H9 (cell line): ENCODE data around the gene MAML1. TPM values are rescaled to one million over a fixed set of nuclear protein-coding genes. Genes with fewer than 3 reads are reported as not detected.

Experiments used
- DNase-seq: peaks from one replicate; pipeline ENCODE4 v3.0.0-alpha.2; 2017
- H2AFZ ChIP-seq: one replicate; pipeline ENCODE4 v1.6.1; 2013; ENCODE audit warnings: mild to moderate bottlenecking, low read length, control low read depth, moderate library complexity
- H2AK5ac ChIP-seq: 2 replicates; pipeline ENCODE4 v1.6.1; 2013; ENCODE audit warnings: low read length, control low read depth, mixed read lengths; ENCODE audit not compliant: insufficient read length
- H2BK120ac ChIP-seq: one replicate; pipeline ENCODE4 v1.6.1; 2013; ENCODE audit warnings: low read depth, mild to moderate bottlenecking, low read length, control low read depth, inconsistent platforms; ENCODE audit not compliant: poor library complexity, severe bottlenecking
- H2BK12ac ChIP-seq: 2 replicates; pipeline ENCODE4 v1.6.1; 2013; ENCODE audit warnings: low read length, control low read depth, mixed read lengths, low read depth; ENCODE audit not compliant: insufficient read length
- H2BK15ac ChIP-seq: 2 replicates; pipeline ENCODE4 v1.6.1; 2013; ENCODE audit warnings: low read depth, low read length, control low read depth
- H2BK20ac ChIP-seq: one replicate; pipeline ENCODE4 v1.6.1; 2013; ENCODE audit warnings: low read depth, mild to moderate bottlenecking, low read length, control low read depth, inconsistent platforms; ENCODE audit not compliant: poor library complexity, severe bottlenecking
- H2BK5ac ChIP-seq: 2 replicates; pipeline ENCODE4 v1.6.1; 2013; ENCODE audit warnings: low read length, control low read depth, mixed read lengths; ENCODE audit not compliant: insufficient read length
- H3K14ac ChIP-seq: 2 replicates; pipeline ENCODE4 v1.6.1; 2013; ENCODE audit warnings: low read length, control low read depth; ENCODE audit not compliant: insufficient read depth
- H3K18ac ChIP-seq: 2 replicates; pipeline ENCODE4 v1.6.1; 2013; ENCODE audit warnings: low read depth, mild to moderate bottlenecking, mixed read lengths, low read length, control low read depth; ENCODE audit not compliant: insufficient read length
- H3K23ac ChIP-seq: 2 replicates; pipeline ENCODE4 v1.6.1; 2013; ENCODE audit warnings: low read length, control low read depth, mixed read lengths, low read depth; ENCODE audit not compliant: insufficient read length
- H3K23me2 ChIP-seq: 2 replicates; pipeline ENCODE4 v1.6.1; 2013; ENCODE audit warnings: low read depth, mild to moderate bottlenecking, mixed read lengths, low read length, control low read depth; ENCODE audit not compliant: insufficient read length, poor library complexity, severe bottlenecking
- H3K27ac ChIP-seq: 2 replicates; pipeline ENCODE4 v1.5.1; 2013; ENCODE audit warnings: low read length, control low read depth, mixed read lengths, low read depth; ENCODE audit not compliant: insufficient read length
- H3K27me3 ChIP-seq: 2 replicates; pipeline ENCODE4 v1.6.1; 2013; ENCODE audit warnings: low read length, control low read depth, inconsistent platforms; ENCODE audit not compliant: insufficient read depth
- H3K4ac ChIP-seq: 2 replicates; pipeline ENCODE4 v1.6.1; 2013; ENCODE audit warnings: low read depth, mild to moderate bottlenecking, control low read depth, inconsistent platforms, low read length, moderate library complexity
- H3K4me1 ChIP-seq: 2 replicates; pipeline ENCODE4 v1.6.1; 2013; ENCODE audit warnings: low read length, control low read depth, inconsistent platforms; ENCODE audit not compliant: insufficient read depth
- H3K4me2 ChIP-seq: 2 replicates; pipeline ENCODE4 v1.6.1; 2013; ENCODE audit warnings: low read length, control low read depth, mixed read lengths; ENCODE audit not compliant: insufficient read length, insufficient read depth
- H3K56ac ChIP-seq: 2 replicates; pipeline ENCODE4 v1.6.1; 2013; ENCODE audit warnings: low read depth, mild to moderate bottlenecking, mixed read lengths, low read length, control low read depth; ENCODE audit not compliant: insufficient read length
- H3K79me1 ChIP-seq: 2 replicates; pipeline ENCODE4 v1.6.1; 2013; ENCODE audit warnings: low read depth, mild to moderate bottlenecking, moderate library complexity, low read length, control low read depth, inconsistent platforms; ENCODE audit not compliant: insufficient read depth, poor library complexity, severe bottlenecking
- H3K79me2 ChIP-seq: 2 replicates; pipeline ENCODE4 v1.6.1; 2013; ENCODE audit warnings: low read length, control low read depth, inconsistent platforms; ENCODE audit not compliant: insufficient read depth
- H3K9ac ChIP-seq: 2 replicates; pipeline ENCODE4 v1.6.1; 2013; ENCODE audit warnings: low read length, control low read depth, mixed read lengths; ENCODE audit not compliant: insufficient read length; ENCODE audit errors: extremely low read depth
- H3K9me3 ChIP-seq: one replicate; pipeline ENCODE4 v1.6.1; 2013; ENCODE audit warnings: low read depth, low read length, inconsistent platforms; ENCODE audit not compliant: control insufficient read depth
- H3T11ph ChIP-seq: one replicate; pipeline ENCODE4 v1.6.1; 2013; ENCODE audit warnings: mild to moderate bottlenecking, low read length, control low read depth, inconsistent platforms
- H4K20me1 ChIP-seq: one replicate; pipeline ENCODE4 v1.6.1; 2013; ENCODE audit not compliant: control insufficient read depth, insufficient read length, insufficient read depth
- H4K5ac ChIP-seq: 2 replicates; pipeline ENCODE4 v1.6.1; 2013; ENCODE audit warnings: low read depth, mild to moderate bottlenecking, mixed read lengths, low read length, control low read depth; ENCODE audit not compliant: insufficient read length
- H4K8ac ChIP-seq: replicated peaks from 2 replicates; pipeline ENCODE4 v1.6.1; 2013; ENCODE audit warnings: low read length, control low read depth, mixed read lengths, low read depth; ENCODE audit not compliant: insufficient read length
- H4K91ac ChIP-seq: 2 replicates; pipeline ENCODE4 v1.6.1; 2013; ENCODE audit warnings: low read depth, mild to moderate bottlenecking, moderate library complexity, mixed read lengths, low read length, control low read depth; ENCODE audit not compliant: insufficient read length
- H3K27ac Mint-ChIP-seq, 3 experiments: 2 replicates in 2 of 3; 3 replicates in 1 of 3; pipeline ENCODE4 v1.8.0; 2020 to 2021; ENCODE audit warnings: mixed read lengths in 3 of 3, mild to moderate bottlenecking in 1 of 3, moderate library complexity in 1 of 3
- H3K27me3 Mint-ChIP-seq: 2 replicates; pipeline ENCODE4 v1.8.0; 2021; ENCODE audit warnings: low read depth, mild to moderate bottlenecking, moderate library complexity, mixed read lengths
- H3K36me3 Mint-ChIP-seq, 3 experiments: 2 replicates in 2 of 3; 3 replicates in 1 of 3; pipeline ENCODE4 v1.8.0; 2020 to 2021; ENCODE audit warnings: low read depth in 3 of 3, mixed read lengths in 3 of 3; ENCODE audit not compliant: insufficient read depth in 1 of 3
- H3K4me1 Mint-ChIP-seq, 2 experiments: 2 replicates each; pipeline ENCODE4 v1.8.0; 2020; ENCODE audit warnings: mixed read lengths in 2 of 2
- H3K4me3 Mint-ChIP-seq, 2 experiments: 2 replicates in 1 of 2; 3 replicates in 1 of 2; pipeline ENCODE4 v1.8.0; 2020 to 2021; ENCODE audit warnings: mild to moderate bottlenecking in 2 of 2, mixed read lengths in 2 of 2, moderate library complexity in 1 of 2
- H3K9me3 Mint-ChIP-seq, 2 experiments: 2 replicates in 1 of 2; 3 replicates in 1 of 2; pipeline ENCODE4 v1.8.0; 2020; ENCODE audit warnings: mild to moderate bottlenecking in 2 of 2, mixed read lengths in 2 of 2, moderate library complexity in 1 of 2
- CTCF ChIP-seq: fragments of 200-600 bp; sonication (generic); conservative IDR thresholded peaks from 3 replicates; pipeline ENCODE4 v1.8.0; 2021; ENCODE audit warnings: antibody characterized with exemption, mild to moderate bottlenecking
- WGBS: extraction: QIAGEN DNeasy Blood & Tissue Kit; methylation state at CpG from one replicate; pipeline ENCODE4 v1.1.7; 2013; ENCODE audit warnings: missing lambda C conversion rate, low lambda C conversion rate, mixed read lengths; ENCODE audit not compliant: insufficient read length; ENCODE audit errors: extremely low coverage; 5-methylcytosine and 5-hydroxymethylcytosine counted together
- total RNA-seq: library from RNA; stranded (reverse); gene quantifications from 2 replicates; pipeline ENCODE4 v1.2.1, GENCODE V29; 2021

MAML1 gene
- total RNA-seq, 1 experiment from 2014 or later, result 50.8 TPM

GRCh38 chr5:179824745-179825112 lies 92.1 kb downstream of the MAML1 start:
- Histone ChIP-seq H3K79me2 (peaks cover 9% of the 10 kb centered on the region; the same call in 1 of the 2 replicates), H3K18ac (no peak overlapping the region), H3K79me1 (peaks cover 10% of the 10 kb centered on the region), H2BK120ac (no peak overlapping the region), H3K14ac (no peak overlapping the region), H3K23me2 (no peaks in the 10 kb centered on the region), H3K4me1 (peaks cover 10% of the 10 kb centered on the region; the same call in 1 of the 2 replicates), H3K27me3 (no peaks in the 10 kb centered on the region), H3K9ac (no peak overlapping the region), H2BK20ac (no peak overlapping the region), H3K4ac (no peak overlapping the region), H3K9me3 (no peaks in the 10 kb centered on the region), H4K8ac (no peak overlapping the region), H2BK5ac (no peak overlapping the region), H4K20me1 (no peaks in the 10 kb centered on the region), H3K27ac (no peak overlapping the region), H2AK5ac (no peak overlapping the region), H3K4me2 (no peak overlapping the region), H4K91ac (no peak overlapping the region), H2AFZ (no peak overlapping the region), H3T11ph (no peak overlapping the region), H4K5ac (no peak overlapping the region), H3K56ac (no peak overlapping the region), H2BK15ac (no peak overlapping the region), H2BK12ac (no peak overlapping the region), H3K23ac (no peak overlapping the region)
- Mint-ChIP-seq H3K4me1 (peaks cover 43 to 45% of the 10 kb centered on the region in 2 experiments), H3K27ac (peak overlapping the region in 1 of 3 experiments; percentile 7; a peak in 2 of 7 replicates), H3K36me3 (peaks cover 47 to 70% (median 69%) of the 10 kb centered on the region in 3 experiments), H3K27me3 (no peaks in the 10 kb centered on the region), H3K4me3 (no peak overlapping the region), H3K9me3 (no peaks in the 10 kb centered on the region; a peak in 1 of 5 replicates)
- no CpG with 5 or more reads among the region's 3 CpGs for WGBS
- TF ChIP-seq CTCF, result no peak
- no peak for DNase-seq
